B cell (primary cell): ENCODE results near the gene CAPNS2. TPM values are rescaled to one million over a fixed set of nuclear protein-coding genes. Genes with fewer than 3 reads are reported as not detected.

ENCODE experiments used
- ATAC-seq: fragments of 200-7000 bp; cut with Tn5 transposase; one replicate; pipeline ENCODE4 v1.10.0; 2021; ENCODE audit warnings: low read depth, mild to moderate bottlenecking, moderate number of reproducible peaks, moderate library complexity
- CTCF ChIA-PET: fragments of 350-600 bp; sonication (Branson Sonifier 250); formaldehyde crosslinking; loops from one replicate; lab custom pipeline; 2021; ENCODE audit warnings: antibody characterized with exemption, inconsistent platforms; lab: Charles Lee
- POLR2A ChIA-PET: fragments of 350-600 bp; sonication (Branson Sonifier 250); formaldehyde crosslinking; loops from one replicate; lab custom pipeline; 2021; ENCODE audit warnings: antibody characterized with exemption; lab: Charles Lee
- DNase-seq: peaks from one replicate; pipeline ENCODE4 v3.0.0; 2013
- H2AFZ ChIP-seq: 2 replicates; pipeline ENCODE4 v1.6.1; 2012; ENCODE audit warnings: mild to moderate bottlenecking, low read depth, low read length; ENCODE audit not compliant: insufficient read depth, poor library complexity, severe bottlenecking
- H3K27ac ChIP-seq, 2 donors: 1 replicate in 1 of 2; 2 replicates in 1 of 2; pipeline ENCODE4 v1.5.1; 2012 to 2013; ENCODE audit warnings: low read length in 2 of 2, mild to moderate bottlenecking in 2 of 2, moderate library complexity in 1 of 2
- H3K27me3 ChIP-seq, 4 experiments: fragments of 200-600 bp in 1 of 4; sonication (generic) in 1 of 4; replicated peaks in 1 of 4; 1 replicate in 2 of 4; 2 replicates in 2 of 4; pipeline versions ENCODE4 v1.6.1 to v1.7.0; 2013 to 2016; ENCODE audit warnings: low read length in 3 of 4, mild to moderate bottlenecking in 2 of 4, mixed read lengths in 1 of 4, moderate library complexity in 1 of 4; ENCODE audit not compliant: insufficient read depth in 4 of 4, control insufficient read depth in 3 of 4; ENCODE audit errors: control extremely low read depth in 1 of 4
- H3K36me3 ChIP-seq, 2 experiments: replicated peaks in 1 of 2; 1 replicate in 1 of 2; 2 replicates in 1 of 2; pipeline versions ENCODE4 v1.6.1 to v1.7.1; 2013; ENCODE audit warnings: low read length in 1 of 2; ENCODE audit not compliant: insufficient read depth in 2 of 2, control insufficient read depth in 1 of 2; ENCODE audit errors: control extremely low read depth in 1 of 2, extremely low read depth in 1 of 2
- H3K4me1 ChIP-seq, 2 donors: fragments of 200-600 bp in 1 of 2; sonication (generic) in 1 of 2; 1 replicate in 1 of 2; 2 replicates in 1 of 2; pipeline versions ENCODE4 v1.5.1 to v1.6.1; 2013 to 2017; ENCODE audit warnings: low read length in 2 of 2; ENCODE audit not compliant: control insufficient read depth in 2 of 2, insufficient read depth in 2 of 2
- H3K4me2 ChIP-seq: replicated peaks from 2 replicates; pipeline ENCODE3; 2012; ENCODE audit warnings: mild to moderate bottlenecking, low read depth, low read length; ENCODE audit not compliant: poor library complexity, severe bottlenecking
- H3K4me3 ChIP-seq, 5 experiments: fragments of 200-600 bp in 1 of 5; sonication (generic) in 1 of 5; 1 replicate in 3 of 5; 2 replicates in 2 of 5; pipeline versions ENCODE4 v1.5.1 to v1.7.0; 2011 to 2016; ENCODE audit warnings: low read length in 4 of 5, mild to moderate bottlenecking in 4 of 5, low read depth in 2 of 5, control low read depth in 1 of 5, moderate library complexity in 1 of 5; ENCODE audit not compliant: insufficient read depth in 1 of 5; ENCODE audit errors: control extremely low read depth in 1 of 5, extremely low read depth in 1 of 5
- H3K79me2 ChIP-seq: fragments of 200-600 bp; sonication (generic); one replicate; pipeline ENCODE4 v1.6.0; 2016; ENCODE audit warnings: low read length; ENCODE audit not compliant: control insufficient read depth, insufficient read depth
- H3K9ac ChIP-seq: fragments of 200-600 bp; sonication (generic); 2 replicates; pipeline ENCODE4 v1.6.1; 2017; ENCODE audit warnings: mild to moderate bottlenecking, low read length, moderate library complexity
- H3K9me3 ChIP-seq, 3 donors: one replicate each; pipeline versions ENCODE4 v1.6.1 to v1.7.1; 2013; ENCODE audit warnings: low read length in 2 of 3; ENCODE audit not compliant: control insufficient read depth in 2 of 3, insufficient read depth in 1 of 3; ENCODE audit errors: control extremely low read depth in 1 of 3
- H4K20me1 ChIP-seq: 2 replicates; pipeline ENCODE4 v1.6.0; 2012; ENCODE audit warnings: mild to moderate bottlenecking, low read length; ENCODE audit not compliant: insufficient read depth, control insufficient read depth, poor library complexity, severe bottlenecking
- H3K27ac Mint-ChIP-seq: one replicate; pipeline ENCODE4 v1.8.0; 2021; ENCODE audit warnings: mixed read lengths
- H3K27me3 Mint-ChIP-seq: one replicate; pipeline ENCODE4 v1.8.0; 2021; ENCODE audit warnings: mixed read lengths
- H3K4me1 Mint-ChIP-seq: one replicate; pipeline ENCODE4 v1.8.0; 2021; ENCODE audit warnings: mixed read lengths
- H3K4me3 Mint-ChIP-seq: one replicate; pipeline ENCODE4 v1.8.0; 2021; ENCODE audit warnings: mixed read lengths
- H3K9me3 Mint-ChIP-seq: one replicate; pipeline ENCODE4 v1.8.0; 2022; ENCODE audit warnings: mixed read lengths; ENCODE audit not compliant: insufficient read depth
- EZH2 ChIP-seq: IDR thresholded peaks from 2 replicates; pipeline ENCODE4 v1.6.1; 2012; ENCODE audit warnings: borderline replicate concordance, low read depth, mild to moderate bottlenecking, moderate library complexity, low read length; ENCODE audit not compliant: insufficient read depth, poor library complexity, severe bottlenecking
- WGBS: methylation state at CpG from one replicate; pipeline ENCODE4 v1.1.5; 2013; ENCODE audit warnings: missing lambda C conversion rate; ENCODE audit not compliant: insufficient coverage; 5-methylcytosine and 5-hydroxymethylcytosine counted together
- intact Hi-C: fragments of 100-400 bp; cut with micrococcal nuclease; formaldehyde crosslinking; loops from one replicate; pipeline ENCODE4 v1.10.0; 2022
- polyA plus RNA-seq: library from polyadenylated mRNA; depleted of rRNA; stranded (reverse); fragments of >200 nt; gene quantifications from 2 replicates; pipeline ENCODE4 v1.2.3, GENCODE V29; 2012
- total RNA-seq, 2 donors: library from RNA; stranded (reverse); fragments of 120-200 nt in 1 of 2; gene quantifications; 1 replicate in 1 of 2; 2 replicates in 1 of 2; pipeline versions ENCODE4 v1.2.3 to v1.2.4, GENCODE V29; 2013 to 2022
- TF ChIP-seq, protein P1 (sequence below): fragments of 200-600 bp; IDR thresholded peaks from one replicate; pipeline ENCODE4 v1.8.0; 2022; ENCODE audit warnings: antibody characterized with exemption, mild to moderate bottlenecking

Gene CAPNS2
- total and polyA plus RNA-seq, 2 donors (not counting 1 experiment from before 2014, with no cell fraction given) = not detected

DNA sequence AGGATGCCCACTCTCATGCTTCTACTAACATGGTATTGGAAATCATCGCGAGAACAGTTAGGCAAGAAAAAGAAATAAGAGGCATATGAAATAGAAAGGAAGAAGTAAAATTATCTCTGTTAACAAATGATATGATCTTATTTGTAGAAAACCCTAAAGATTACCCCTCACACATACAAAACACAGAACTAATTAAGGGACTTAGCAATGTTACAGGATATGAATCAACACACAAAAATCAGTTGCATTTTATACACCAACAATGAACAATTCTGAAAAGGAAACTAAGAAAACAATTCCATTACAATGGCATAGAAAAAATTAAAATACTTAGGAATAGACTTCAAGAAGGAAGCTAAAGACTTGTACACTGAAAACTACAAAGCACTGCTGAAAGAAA is 2.7 kb upstream of the CAPNS2 start:
- ATAC-seq = no peak
- Mint-ChIP-seq H3K4me1 (no peaks in the 10 kb centered on the region), H3K27me3 (no peaks in the 10 kb centered on the region), H3K4me3 (no peak overlapping the region), H3K27ac (no peak overlapping the region), H3K9me3 (no peaks in the 10 kb centered on the region)
- Histone ChIP-seq H3K36me3 (no peaks in the 10 kb centered on the region), H3K9me3 (no peaks in the 10 kb centered on the region), H3K9ac (no peak overlapping the region), H3K4me2 (no peak overlapping the region), H4K20me1 (no peaks in the 10 kb centered on the region), H3K27ac (no peak overlapping the region), H2AFZ (no peak overlapping the region), H3K4me3 (no peak overlapping the region), H3K4me1 (no peaks in the 10 kb centered on the region), H3K79me2 (no peaks in the 10 kb centered on the region), H3K27me3 (no peaks in the 10 kb centered on the region)
- DNase-seq = no peak
- ChIA-PET CTCF (no interaction called here), POLR2A (no interaction called here)
- intact Hi-C loops = no loop called here
- TF ChIP-seq, protein P1, sequence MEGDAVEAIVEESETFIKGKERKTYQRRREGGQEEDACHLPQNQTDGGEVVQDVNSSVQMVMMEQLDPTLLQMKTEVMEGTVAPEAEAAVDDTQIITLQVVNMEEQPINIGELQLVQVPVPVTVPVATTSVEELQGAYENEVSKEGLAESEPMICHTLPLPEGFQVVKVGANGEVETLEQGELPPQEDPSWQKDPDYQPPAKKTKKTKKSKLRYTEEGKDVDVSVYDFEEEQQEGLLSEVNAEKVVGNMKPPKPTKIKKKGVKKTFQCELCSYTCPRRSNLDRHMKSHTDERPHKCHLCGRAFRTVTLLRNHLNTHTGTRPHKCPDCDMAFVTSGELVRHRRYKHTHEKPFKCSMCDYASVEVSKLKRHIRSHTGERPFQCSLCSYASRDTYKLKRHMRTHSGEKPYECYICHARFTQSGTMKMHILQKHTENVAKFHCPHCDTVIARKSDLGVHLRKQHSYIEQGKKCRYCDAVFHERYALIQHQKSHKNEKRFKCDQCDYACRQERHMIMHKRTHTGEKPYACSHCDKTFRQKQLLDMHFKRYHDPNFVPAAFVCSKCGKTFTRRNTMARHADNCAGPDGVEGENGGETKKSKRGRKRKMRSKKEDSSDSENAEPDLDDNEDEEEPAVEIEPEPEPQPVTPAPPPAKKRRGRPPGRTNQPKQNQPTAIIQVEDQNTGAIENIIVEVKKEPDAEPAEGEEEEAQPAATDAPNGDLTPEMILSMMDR = no peak
- TF ChIP-seq EZH2 = no peak
- no CpG with 5 or more reads among the region's 2 CpGs for WGBS

DNA sequence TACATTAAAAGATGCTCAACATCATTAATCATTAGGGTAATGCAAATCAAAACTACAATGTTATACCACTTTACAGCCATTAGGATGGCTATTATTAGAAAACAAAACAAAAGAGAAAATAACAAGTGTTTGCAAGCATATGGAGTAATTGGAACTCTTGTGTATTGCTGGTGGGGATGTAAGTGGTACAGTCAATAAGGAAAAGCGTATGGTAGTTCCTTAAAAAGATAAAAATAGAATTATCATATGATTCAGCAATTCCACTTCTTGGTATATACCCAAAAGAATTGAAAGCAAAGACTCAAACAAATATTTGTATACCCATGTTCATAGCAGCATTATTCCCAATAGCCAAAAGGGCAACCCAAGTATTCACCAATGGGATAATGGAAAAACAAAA is 1.4 kb upstream of the CAPNS2 start:
- DNase-seq (no peak), ATAC-seq (no peak)
- Histone ChIP-seq H3K4me3 (no peak overlapping the region), H3K4me2 (no peak overlapping the region), H4K20me1 (no peaks in the 10 kb centered on the region), H3K36me3 (no peaks in the 10 kb centered on the region), H3K27me3 (no peaks in the 10 kb centered on the region), H3K4me1 (no peaks in the 10 kb centered on the region), H3K27ac (no peak overlapping the region), H3K9ac (no peak overlapping the region), H2AFZ (no peak overlapping the region), H3K79me2 (no peaks in the 10 kb centered on the region), H3K9me3 (no peaks in the 10 kb centered on the region)
- no peak overlapping the region for H3K27ac Mint-ChIP-seq
- intact Hi-C loops = no loop called here
- H3K9me3 Mint-ChIP-seq = no peaks in the 10 kb centered on the region
- ChIA-PET CTCF (no interaction called here), POLR2A (no interaction called here)
- H3K4me3 Mint-ChIP-seq = no peak overlapping the region
- H3K4me1 Mint-ChIP-seq = no peaks in the 10 kb centered on the region
- TF ChIP-seq EZH2 = no peak
- peaks cover 3% of the 10 kb centered on the region for H3K27me3 Mint-ChIP-seq
- WGBS = no CpG with 5 or more reads among the region's 1 CpG
